Stimulated activated CD8-positive, alpha-beta memory T cell treated with anti-CD3 and anti-CD28 coated beads, Interleukin-12 subunit alpha, Interleukin-12 subunit beta, amount 100 ng/mL, for 1 hour (primary cell): ENCODE data around the gene TES.
A peak's percentile ranks its signal among the peaks of the same experiment; 100 is the strongest.
"Not testable (repeated sequence)": the region's sequence is repeated elsewhere in the genome, so short reads cannot be mapped to it uniquely, and the experiment has no call there.

Experiments used
- DNase-seq: peaks from one replicate; pipeline ENCODE4 v3.0.0-alpha.2; 2020; ENCODE audit warnings: low read depth

Gene TES, protein sequence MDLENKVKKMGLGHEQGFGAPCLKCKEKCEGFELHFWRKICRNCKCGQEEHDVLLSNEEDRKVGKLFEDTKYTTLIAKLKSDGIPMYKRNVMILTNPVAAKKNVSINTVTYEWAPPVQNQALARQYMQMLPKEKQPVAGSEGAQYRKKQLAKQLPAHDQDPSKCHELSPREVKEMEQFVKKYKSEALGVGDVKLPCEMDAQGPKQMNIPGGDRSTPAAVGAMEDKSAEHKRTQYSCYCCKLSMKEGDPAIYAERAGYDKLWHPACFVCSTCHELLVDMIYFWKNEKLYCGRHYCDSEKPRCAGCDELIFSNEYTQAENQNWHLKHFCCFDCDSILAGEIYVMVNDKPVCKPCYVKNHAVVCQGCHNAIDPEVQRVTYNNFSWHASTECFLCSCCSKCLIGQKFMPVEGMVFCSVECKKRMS

DNA sequence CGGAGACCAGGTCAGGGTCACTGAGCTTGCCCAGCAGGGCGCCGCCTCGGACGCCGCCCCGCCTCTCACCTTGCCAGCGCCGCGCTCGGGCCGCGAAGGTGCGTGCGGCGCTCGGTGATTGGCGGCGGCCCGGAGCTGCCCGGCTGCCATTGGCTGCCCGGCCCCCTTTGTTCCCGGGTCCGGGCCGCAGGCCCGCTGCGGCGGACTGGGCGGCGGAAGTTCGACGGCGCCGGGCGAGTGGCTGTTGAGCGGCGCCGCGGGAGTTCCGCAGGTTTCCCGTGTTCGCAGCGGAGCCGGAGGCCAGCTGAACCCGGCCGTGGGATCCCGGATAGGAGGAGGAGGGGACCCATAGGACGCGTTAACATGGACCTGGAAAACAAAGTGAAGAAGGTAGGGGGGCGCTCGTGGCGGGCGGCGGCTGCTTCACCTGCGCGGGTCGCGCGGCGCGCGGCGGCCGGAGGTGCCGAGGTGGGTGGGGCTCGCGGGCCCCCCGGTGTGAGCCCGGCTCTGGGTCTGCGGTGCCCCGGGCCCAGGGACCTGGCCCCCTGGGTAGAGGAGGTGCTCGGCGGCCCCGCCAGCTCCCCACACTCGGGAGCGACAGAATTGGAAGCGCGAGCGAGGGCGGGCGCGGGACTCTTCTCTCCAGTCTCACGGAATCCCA is at the start of gene TES:
TES (plus strand) TSS at position 195 of the 661 bp plus-strand sequence; CDS start at position 364, 169 bp downstream.
- peak; percentile 35 for DNase-seq

DNA sequence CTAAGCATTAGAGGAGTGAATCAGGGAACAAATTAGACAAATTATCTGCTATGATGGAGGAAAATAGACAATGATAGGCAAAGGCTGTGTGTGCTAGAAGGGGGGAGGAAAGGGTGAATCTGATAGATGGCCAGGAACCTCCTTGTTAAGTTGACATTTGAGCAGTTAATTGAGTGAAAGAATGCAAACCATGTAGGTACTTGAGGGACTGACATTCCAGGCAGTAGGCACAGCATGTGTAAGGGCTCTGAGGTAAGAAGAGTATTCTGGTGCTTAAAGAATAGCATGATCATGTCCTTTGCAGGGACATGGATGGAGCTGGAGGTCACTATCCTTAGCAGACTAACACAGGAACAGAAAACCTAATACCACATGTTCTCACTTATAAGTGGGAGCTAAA is 48.6 kb upstream of the TES start:
- DNase-seq = no peak

DNA sequence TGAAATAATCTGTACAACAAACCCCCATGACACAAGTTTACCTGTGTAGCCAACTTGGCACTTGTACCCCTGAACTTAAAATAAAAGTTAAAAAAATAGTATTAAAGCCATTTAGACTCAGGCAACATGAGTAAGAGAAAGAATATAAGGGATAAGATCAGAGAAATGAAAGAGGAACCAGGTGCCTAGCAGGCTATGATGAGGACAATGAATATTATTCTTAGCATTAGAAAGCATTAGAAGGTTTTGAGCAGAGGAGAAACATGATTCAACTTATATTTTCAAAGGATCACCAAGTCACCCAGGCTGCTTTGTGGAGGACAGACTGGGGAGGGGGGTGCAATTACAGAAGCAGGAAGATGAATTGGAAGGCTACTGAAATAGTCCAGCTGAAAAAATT is 48.1 kb upstream of the TES start:
- DNase-seq = no peak

DNA sequence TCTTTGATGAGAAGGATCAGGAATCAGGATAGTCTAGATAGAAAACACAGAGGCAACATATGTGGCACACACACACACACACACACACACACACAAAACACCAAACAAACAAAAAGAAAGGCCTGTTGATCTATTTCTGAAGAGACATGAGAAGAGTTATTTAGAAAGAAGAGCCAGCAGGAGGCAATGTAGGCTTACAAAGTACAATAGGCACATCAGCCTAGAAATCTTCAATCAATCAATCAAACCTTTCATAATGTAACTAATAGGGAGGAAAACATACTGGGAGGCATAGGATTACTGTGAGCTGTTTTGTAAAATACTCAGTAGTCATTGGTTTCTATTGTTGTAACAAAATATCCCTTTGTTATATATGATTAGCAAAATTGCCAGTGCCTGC is 47.3 kb upstream of the TES start:
- no peak for DNase-seq

DNA sequence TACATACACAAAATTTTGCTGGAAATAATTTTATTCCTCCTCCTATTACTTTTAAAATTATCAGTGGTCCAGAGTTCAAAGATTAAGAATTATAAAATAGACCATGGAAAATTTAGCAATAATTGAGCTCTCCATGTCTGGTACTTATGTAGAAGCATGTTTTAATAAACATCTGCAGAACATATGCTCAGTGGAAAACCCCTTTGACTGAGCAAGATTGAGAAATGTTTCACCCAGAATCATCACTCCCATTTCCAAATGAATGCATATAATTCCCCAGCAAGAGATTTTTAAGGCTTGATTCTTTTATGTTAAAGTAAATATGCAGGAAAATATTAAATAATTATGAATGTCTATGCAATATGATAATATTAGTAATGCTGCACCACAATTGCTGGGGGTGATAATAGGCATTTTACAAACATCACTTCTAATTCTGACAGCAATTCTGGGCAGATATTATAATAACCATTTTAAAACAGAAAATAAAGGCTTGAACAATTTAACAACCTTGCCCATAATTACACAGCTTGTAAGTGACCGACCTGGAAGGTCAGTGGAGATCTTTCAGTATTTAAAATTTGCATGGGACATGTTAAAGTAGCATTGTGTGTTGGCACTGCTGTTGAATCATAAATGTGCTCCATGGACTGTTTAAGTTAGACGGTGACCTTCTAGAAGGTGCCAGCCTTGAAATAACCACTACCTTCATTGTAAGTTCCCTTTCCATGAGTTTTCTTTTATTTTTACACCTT is 45.6 kb upstream of the TES start:
- DNase-seq = no peak

DNA sequence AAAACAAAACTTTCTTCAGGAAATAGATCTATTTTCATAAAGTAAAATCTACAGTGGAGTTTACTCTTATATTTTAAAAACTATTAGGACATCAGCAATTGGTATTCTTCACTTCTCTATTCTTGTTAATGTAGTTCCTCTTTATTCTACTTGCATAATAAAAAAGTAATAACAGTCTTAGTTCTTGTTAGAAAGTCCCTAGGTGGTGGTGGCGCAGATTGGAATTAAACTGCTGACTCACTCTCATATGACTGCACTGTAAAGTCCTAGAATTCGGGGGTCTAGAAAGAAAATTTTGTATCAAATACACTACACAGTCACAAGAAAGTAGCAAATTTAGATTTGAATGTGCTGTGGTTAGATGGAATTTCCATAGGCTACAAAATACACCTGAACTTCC is 44.6 kb upstream of the TES start:
- no peak for DNase-seq

DNA sequence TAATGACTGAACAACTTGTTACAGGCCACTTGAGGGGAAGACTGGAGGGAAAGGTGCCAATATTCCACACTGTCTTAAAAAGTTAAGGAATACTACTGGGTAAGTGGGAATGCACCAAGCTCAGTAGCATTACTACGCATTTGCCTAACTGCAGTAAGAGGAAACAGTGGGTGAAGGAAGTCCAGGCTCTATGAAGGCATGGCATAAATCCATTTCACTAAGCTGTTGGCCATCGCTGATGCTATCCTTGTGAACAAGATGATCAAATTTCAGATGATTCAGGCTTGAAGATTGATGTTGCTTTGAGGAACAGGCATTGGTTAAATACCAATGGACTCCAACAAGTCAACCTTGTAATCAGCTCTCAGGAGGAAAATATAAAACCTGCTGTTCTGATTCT is 44.2 kb upstream of the TES start:
- no peak for DNase-seq

DNA sequence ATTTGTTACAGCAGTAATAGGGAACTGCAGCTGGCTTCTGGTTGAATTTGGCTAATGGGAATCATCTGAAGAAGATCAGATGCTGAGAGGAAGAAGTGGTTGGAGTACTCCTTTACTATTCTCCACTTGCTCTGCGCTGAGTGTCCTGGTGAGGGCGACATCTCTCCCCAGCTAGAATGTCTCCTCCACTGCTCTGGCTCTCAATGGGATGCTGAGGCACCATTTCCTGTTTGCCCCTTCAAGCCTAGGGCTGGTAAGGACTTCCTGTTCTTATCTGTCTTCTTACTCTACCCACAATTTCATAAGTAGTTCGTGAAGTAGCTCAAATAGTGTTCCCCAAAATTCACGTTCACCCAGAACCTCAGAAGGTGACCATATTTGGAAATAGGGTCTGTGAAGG is 43.2 kb upstream of the TES start:
- no peak for DNase-seq

DNA sequence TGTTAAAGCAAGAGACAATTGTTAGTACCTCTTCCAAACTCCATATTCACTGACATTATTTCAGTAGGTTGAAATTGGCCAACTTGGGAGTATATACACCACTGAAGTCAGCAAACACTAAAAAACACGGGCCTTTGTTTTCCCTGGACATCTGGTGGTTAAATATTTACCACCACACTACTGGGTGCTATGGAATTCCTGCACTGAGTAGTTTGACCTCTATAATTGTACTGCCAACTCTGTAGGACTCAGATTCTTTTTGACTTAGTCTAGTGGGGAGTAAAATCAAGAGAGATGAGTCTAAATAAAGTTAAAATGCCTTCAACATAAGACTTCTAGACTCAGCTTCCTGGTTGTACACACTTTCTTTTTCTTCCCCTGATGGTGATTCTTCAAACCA is 41.3 kb upstream of the TES start:
- DNase-seq = no peak

DNA sequence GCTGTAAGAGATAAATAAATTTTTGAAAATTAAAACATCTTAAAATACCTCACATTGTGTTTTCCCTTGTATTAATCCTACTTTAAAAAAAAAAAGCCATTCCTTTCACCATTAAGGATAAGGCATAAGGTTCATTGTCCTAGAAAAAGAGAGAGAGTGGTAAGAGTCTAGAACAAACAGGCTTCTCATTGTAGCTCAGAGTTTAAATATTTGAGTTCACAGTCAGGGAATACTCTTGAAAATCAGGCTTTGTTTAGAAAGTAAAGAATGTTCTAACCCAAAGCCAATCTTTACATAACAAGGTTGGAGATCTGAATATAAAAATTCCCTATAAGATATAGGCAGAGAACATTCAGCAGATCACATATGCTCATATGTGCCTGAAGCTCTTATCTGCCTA is 40.2 kb upstream of the TES start:
- no peak for DNase-seq

DNA sequence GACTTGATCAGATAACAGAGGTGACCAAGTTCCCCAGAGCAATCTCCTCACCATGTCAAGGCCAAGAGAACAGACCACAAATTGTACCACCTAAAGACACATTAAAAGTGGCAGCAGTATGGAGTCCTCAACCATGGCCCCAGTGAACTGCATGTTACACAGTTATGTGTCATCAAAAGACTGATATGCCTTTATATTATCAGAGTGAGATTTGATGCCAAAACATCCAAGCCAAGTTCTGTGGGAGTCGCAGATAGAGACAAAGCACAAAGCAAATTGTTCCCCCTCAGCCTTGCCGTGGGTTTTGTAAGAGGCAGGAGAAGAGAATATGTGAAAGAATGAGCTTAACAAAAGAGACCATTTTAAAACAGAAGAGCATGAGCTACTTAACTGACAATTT is 39.2 kb upstream of the TES start:
- DNase-seq = no peak

DNA sequence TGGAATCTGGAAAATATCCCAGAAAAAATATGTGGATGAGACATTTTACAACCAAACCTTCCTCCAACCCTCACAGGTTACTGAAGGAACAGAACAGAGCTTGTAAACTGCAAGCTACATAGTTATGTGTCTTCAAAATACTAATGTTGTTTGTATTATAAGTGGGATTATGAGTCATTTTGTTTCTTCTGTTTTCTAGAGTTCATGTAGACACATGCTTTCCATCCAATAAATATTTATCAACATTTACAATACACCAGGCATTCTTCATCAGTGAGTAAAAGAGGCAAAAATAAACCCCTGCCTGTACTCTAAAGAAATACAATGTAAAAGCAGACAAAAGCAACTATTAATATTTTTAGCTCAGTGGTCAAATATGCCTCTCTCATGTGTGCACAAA is 38.0 kb upstream of the TES start:
- no peak for DNase-seq

DNA sequence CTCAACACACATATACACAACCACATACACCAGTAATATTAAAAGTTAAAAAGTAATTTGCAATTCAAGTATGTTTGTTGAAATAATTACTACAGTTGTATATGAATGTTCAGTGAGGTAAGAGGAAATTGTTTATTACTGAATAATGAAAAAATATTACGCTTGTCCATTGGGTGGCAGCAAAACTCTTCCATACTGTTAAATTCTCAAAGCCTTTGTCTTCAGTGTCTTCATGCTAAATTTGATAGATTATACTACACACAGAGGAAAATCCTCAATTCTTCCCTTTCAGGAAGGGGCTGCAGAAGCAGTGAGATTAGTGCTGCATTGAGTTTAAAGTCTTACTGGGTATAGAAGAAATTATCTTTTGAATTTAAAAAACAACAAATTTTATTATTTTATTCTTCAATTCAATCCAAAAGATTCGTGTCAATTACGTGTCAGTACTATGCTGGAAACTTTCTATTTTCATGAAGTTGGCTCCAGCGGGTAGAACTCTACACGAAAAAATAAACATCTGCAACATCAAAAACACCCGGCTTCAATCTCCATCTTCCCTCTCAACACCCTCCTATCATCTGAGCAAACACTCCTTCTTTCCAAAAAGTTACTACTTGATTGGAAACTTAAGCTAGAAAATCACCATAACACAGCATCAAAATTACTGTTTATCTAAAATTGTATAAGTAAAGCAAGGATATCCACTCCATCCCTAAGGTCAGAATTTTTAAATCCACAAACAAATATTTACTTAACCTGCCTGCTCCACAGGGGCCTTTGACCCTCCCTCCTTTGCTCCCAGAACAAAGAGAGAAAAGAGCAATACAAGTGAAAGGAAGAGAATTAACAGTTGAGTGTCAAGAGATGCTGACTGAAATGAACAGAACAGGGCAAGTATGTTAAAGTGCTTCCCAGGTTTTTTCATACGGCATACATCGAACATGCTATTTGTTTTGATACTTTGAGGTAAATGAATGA is 37.0 kb upstream of the TES start:
- peak; percentile 8 for DNase-seq

DNA sequence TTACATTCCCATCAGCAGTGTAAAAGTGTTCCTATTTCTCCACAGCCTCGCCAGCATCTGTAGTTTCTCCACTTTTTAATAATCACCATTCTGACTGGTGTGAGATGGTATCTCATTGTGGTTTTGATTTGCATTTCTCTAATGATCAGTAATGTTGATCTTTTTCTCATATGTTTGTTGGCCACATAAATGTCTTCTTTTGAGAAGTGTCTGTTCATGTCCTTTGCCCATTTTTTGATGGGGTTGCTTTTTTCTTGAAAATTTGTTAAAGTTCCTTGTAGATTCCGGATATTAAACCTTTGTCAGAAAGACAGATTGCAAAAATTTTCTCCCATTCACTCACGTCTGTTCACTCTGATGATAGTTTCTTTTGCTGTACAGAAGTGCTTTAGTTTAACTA is 35.2 kb upstream of the TES start:
- DNase-seq = not testable (repeated sequence)

DNA sequence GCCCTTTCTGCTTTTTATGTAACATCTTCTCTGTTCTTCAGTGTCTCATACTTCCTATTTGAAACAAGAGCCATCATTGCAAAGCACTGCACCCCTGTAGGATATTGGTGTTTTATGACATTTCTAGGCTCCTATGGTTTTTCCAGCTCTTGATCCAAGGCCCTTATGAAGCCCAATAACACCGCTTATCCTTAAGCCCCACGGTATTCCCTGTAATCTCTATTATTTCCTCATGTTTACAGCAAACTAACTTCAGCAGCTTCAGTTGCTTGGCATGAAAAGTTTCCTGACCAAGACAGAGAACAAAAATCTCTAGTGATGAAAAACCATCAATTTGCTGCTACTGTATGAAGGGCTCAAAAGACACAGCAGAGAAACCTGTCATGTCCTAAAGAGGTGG is 34.1 kb upstream of the TES start:
- no peak for DNase-seq

DNA sequence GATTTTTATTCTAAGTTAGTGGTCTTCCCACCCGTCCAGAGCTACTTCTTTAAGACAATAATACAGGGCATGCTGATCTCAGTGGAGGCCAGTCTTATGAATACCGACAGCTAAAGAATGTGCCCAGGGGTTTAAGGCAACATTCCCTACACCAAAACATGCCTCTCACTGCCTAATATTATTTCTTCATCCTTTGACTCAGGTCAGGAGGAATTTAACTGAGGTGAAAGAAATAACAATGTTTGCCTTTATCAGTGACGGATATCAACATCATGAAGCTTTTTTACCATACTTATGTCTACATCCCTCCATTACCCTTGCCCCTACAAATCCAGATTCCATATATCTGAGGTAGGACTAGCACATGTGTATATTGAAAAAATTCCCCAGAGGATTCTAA is 33.3 kb upstream of the TES start:
- DNase-seq = no peak

DNA sequence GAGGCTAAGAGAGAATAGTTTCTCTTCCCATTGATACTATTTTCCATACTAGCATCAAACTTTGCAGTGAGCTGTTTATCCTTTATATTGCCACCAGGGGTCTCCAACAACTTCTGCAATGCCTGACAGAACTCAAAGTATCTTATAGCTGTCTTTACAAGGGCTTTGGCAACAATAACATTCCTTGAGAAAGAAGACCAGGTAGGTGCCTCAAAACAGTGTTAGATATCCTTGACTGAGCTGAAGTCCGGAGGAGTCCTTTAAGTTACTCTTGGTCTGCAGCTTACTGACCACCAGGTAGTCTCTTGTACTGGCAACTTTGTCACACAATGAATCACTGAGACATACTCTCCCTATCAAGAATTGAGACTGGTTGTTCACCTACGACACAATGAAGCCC is 30.0 kb upstream of the TES start:
- peak; percentile 3 for DNase-seq

DNA sequence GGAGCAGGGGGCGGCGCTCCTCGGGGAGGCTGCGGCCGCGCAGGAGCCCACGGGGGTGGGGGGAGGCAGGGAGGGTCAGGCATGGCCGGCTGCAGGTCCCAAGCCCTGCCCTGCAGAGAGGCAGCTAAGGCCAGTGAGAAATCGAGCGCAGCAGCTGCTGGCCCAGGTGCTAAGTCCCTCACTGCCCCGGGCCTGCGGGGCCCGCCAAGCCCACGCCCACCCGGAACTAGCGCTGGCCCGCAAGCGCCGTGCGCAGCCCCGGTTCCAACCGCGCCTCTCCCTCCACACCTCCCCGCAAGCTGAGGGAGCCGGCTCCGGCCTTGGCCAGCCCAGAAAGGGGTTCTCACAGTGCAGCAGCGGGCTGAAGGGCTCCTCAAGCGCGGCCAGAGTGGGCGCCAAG is 28.3 kb upstream of the TES start:
- no peak for DNase-seq

DNA sequence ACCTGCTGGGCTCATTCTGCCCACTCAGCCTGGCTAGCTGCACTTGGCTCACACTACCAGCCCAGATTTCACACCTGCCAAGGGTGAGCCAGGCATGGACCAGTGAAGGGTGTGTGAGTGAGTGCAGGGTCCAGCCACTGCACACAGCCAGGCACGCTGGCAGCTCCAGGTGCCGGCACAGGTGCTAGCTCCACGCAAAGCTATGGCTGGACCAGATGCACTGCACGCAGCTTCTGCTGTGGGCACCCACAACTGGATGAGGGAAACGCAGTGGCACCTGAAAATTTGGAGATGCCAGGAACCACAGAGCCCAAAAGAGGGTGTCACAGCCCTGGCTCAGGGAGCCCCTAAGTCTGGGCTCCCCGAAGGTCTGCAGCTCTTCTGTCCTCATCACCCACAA is 24.9 kb upstream of the TES start:
- no peak for DNase-seq

DNA sequence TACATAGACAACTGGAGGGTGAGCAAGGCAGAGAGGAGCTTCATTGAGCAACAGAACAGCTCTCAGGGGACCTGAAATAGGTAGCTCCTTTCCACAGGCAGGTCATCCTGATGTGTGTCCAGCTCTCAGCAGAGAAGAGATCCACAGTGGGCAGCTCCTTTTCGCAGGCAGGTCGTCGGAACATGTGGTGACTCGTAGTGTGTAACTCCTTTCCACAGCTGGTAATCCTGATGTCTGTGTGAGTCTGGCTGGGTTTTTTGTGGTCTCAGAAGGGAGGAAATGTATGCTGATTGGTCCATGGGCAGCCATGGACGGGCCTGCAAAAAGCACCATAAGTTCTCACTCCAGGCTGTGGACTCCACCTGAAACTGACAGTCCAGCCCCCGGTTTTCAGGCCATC is 24.4 kb upstream of the TES start:
- no peak for DNase-seq

DNA sequence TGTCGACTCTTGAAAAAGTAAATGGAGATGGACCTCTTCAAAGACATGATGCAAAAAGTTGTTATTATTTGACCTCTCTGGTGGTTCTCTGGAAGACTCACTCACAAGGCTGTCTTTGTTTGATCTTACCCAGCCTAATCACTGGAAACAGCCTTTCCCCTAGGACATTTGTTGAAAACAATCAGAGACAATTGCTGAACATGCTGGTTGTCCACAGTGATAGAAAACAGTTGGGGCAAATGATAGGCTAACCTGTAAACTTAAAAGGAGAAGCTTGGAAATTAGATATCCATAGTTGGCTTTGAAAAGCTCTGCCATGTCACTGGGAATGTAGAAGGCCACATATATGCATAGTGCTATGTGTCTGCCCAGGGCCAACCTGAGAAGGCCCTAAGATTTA is 22.9 kb upstream of the TES start:
- DNase-seq = no peak
